K562 (cell line): ENCODE data around the gene RCL1. TPM values are rescaled to one million over a fixed set of nuclear protein-coding genes. Genes with fewer than 3 reads are reported as not detected.

Source experiments
- ADNP ChIP-seq: fragments of 200-800 bp; sonication (Bioruptor generic); IDR thresholded peaks from 2 replicates; pipeline ENCODE4 v1.6.1; 2016; ENCODE audit warnings: missing genetic modification characterization, missing compliant biosample characterization
- C11orf30 ChIP-seq: fragments of 450-650 bp; IDR thresholded peaks from 2 replicates; pipeline ENCODE4 v1.6.1; 2016; ENCODE audit warnings: low read depth, mild to moderate bottlenecking
- CREB1 ChIP-seq, 2 experiments: sonication (generic) in 1 of 2; formaldehyde crosslinking in 1 of 2; IDR thresholded peaks; 2 replicates each; pipeline versions ENCODE4 v1.6.1 to v1.8.0; 2012 to 2022; ENCODE audit warnings: inconsistent platforms in 1 of 2, mild to moderate bottlenecking in 1 of 2, missing genetic modification reagents in 1 of 2, moderate library complexity in 1 of 2
- DMBX1 ChIP-seq: fragments of 250-450 bp; sonication (Bioruptor Pico); IDR thresholded peaks from 2 replicates; pipeline ENCODE4 v1.8.0; 2022; ENCODE audit warnings: inconsistent platforms, mild to moderate bottlenecking, moderate library complexity, borderline replicate concordance
- FOXA1 ChIP-seq: fragments of 450-650 bp; IDR thresholded peaks from 2 replicates; pipeline ENCODE4 v1.6.1; 2016; ENCODE audit warnings: mild to moderate bottlenecking, borderline replicate concordance
- NR4A1 ChIP-seq, 2 experiments: fragments of 250-450 bp in 1 of 2; fragments of 450-650 bp in 1 of 2; sonication (Bioruptor Pico) in 1 of 2; IDR thresholded peaks; 2 replicates each; pipeline versions ENCODE4 v1.4.0 to v1.6.1; 2016 to 2020; ENCODE audit warnings: mild to moderate bottlenecking in 2 of 2, missing compliant biosample characterization in 1 of 2, missing genetic modification characterization in 1 of 2, moderate library complexity in 1 of 2
- RBM17 ChIP-seq: fragments of 200-400 bp; formaldehyde crosslinking; IDR thresholded peaks from 2 replicates; pipeline ENCODE4 v1.6.1; 2017; ENCODE audit warnings: low read depth, mild to moderate bottlenecking, low read length, borderline replicate concordance
- SMAD4 ChIP-seq: fragments of 250-450 bp; sonication (Bioruptor Pico); conservative IDR thresholded peaks from 2 replicates; pipeline ENCODE4 v1.8.0; 2021; ENCODE audit warnings: inconsistent platforms, mild to moderate bottlenecking, moderate library complexity
- ZNF311 ChIP-seq: fragments of 250-450 bp; sonication (Bioruptor Pico); IDR thresholded peaks from 2 replicates; pipeline ENCODE4 v1.4.0; 2020; ENCODE audit warnings: mild to moderate bottlenecking, moderate library complexity
- ZNF316 ChIP-seq: fragments of 450-650 bp; IDR thresholded peaks from 2 replicates; pipeline ENCODE4 v1.6.1; 2016
- ZNF551 ChIP-seq: fragments of 250-450 bp; sonication (Bioruptor Pico); IDR thresholded peaks from 2 replicates; pipeline ENCODE4 v1.5.0; 2021; ENCODE audit warnings: mild to moderate bottlenecking, moderate library complexity
- polyA plus RNA-seq, 8 experiments: library from polyadenylated mRNA; depleted of rRNA in 4 of 8; stranded (reverse) in 5 of 8; unstranded in 3 of 8; fragments of >200 nt; fragmentation: Nextera tagmentation in 2 of 8; fragmentation: Illumina TruSeq in 1 of 8; extraction: Ambion mirVana in 2 of 8; extraction: Trizol in 1 of 8; gene quantifications; 2 replicates each; pipeline versions ENCODE4 v1.2.1 to v1.2.3, GENCODE V29; 2011 to 2014; ENCODE audit warnings: inconsistent platforms in 1 of 8, missing spikeins in 1 of 8
- total RNA-seq, 7 experiments: library from RNA; depleted of rRNA in 6 of 7; stranded (reverse); fragments of >200 nt in 6 of 7; fragmentation: Illumina TruSeq in 2 of 7; extraction: Trizol in 2 of 7; gene quantifications; 2 replicates each; pipeline versions ENCODE4 v1.2.1 to v1.2.3, GENCODE V29; 2011 to 2021; ENCODE audit warnings: low replicate concordance in 1 of 7
- TF ChIP-seq, protein P1 (sequence below): fragments of 250-450 bp; sonication (Bioruptor Pico); IDR thresholded peaks from 2 replicates; pipeline ENCODE4 v1.4.0; 2020
- TF ChIP-seq, protein P2 (sequence below), 3 experiments: fragments of 200-800 bp in 1 of 3; fragments of 250-450 bp in 1 of 3; fragments of 450-650 bp in 1 of 3; sonication (Bioruptor Pico) in 1 of 3; sonication (Bioruptor generic) in 1 of 3; formaldehyde crosslinking in 1 of 3; IDR thresholded peaks; 2 replicates each; pipeline versions ENCODE4 v1.6.1 to v1.8.0; 2016 to 2022; ENCODE audit warnings: mild to moderate bottlenecking in 2 of 3, missing genetic modification characterization in 2 of 3, missing compliant biosample characterization in 1 of 3, moderate library complexity in 1 of 3

The RCL1 gene
- total and polyA plus RNA-seq, 9 of the 15 experiments (the other 6 are each of a cell fraction or from before 2014, with no cell fraction given), result 24.0 to 67.7 (median 38.6) TPM

DNA sequence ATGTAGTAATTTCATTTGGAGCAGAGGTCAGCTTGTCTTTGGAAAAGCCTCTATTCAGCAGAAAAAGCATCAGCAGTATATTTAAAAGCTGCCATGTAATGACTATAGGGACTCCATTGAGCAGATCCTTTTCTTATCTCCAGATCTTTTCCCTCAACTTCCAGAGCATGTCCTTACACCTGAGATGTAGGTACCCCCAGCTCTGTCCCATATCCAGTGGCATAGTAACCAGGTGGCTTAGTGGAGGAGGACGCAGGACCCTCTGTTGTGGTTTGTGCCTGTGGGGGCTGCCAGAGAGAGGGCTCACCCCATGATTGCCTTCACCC, 61.5 kb downstream of the RCL1 start (continued):
- TF ChIP-seq ZNF551 (CRISPR knock-in tag), result no peak
- TF ChIP-seq, protein P1, sequence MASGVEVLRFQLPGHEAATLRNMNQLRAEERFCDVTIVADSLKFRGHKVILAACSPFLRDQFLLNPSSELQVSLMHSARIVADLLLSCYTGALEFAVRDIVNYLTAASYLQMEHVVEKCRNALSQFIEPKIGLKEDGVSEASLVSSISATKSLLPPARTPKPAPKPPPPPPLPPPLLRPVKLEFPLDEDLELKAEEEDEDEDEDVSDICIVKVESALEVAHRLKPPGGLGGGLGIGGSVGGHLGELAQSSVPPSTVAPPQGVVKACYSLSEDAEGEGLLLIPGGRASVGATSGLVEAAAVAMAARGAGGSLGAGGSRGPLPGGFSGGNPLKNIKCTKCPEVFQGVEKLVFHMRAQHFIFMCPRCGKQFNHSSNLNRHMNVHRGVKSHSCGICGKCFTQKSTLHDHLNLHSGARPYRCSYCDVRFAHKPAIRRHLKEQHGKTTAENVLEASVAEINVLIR (CRISPR knock-in tag), result 0 out of 2 replicates have a peak, but pooled peaks have one; percentile 19
- TF ChIP-seq CREB1 (IDR thresholded peaks at IDR 0.05), result no peak
- TF ChIP-seq CREB1 (CRISPR knock-in tag; IDR thresholded peaks at IDR 0.05), result no peak
- TF ChIP-seq C11orf30, result peak; percentile 57
- TF ChIP-seq, protein P2, sequence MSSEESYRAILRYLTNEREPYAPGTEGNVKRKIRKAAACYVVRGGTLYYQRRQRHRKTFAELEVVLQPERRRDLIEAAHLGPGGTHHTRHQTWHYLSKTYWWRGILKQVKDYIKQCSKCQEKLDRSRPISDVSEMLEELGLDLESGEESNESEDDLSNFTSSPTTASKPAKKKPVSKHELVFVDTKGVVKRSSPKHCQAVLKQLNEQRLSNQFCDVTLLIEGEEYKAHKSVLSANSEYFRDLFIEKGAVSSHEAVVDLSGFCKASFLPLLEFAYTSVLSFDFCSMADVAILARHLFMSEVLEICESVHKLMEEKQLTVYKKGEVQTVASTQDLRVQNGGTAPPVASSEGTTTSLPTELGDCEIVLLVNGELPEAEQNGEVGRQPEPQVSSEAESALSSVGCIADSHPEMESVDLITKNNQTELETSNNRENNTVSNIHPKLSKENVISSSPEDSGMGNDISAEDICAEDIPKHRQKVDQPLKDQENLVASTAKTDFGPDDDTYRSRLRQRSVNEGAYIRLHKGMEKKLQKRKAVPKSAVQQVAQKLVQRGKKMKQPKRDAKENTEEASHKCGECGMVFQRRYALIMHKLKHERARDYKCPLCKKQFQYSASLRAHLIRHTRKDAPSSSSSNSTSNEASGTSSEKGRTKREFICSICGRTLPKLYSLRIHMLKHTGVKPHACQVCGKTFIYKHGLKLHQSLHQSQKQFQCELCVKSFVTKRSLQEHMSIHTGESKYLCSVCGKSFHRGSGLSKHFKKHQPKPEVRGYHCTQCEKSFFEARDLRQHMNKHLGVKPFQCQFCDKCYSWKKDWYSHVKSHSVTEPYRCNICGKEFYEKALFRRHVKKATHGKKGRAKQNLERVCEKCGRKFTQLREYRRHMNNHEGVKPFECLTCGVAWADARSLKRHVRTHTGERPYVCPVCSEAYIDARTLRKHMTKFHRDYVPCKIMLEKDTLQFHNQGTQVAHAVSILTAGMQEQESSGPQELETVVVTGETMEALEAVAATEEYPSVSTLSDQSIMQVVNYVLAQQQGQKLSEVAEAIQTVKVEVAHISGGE (CRISPR knock-in tag; IDR thresholded peaks at IDR 0.05), result 0 out of 6 replicates have a peak, but pooled peaks of 1 of the 3 experiments have one; percentile 24
- peak; percentile 84 for TF ChIP-seq ZNF311 (CRISPR knock-in tag)
- no peak for TF ChIP-seq ADNP (tag)
- peak; percentile 70 for TF ChIP-seq ZNF316
- no peak for TF ChIP-seq NR4A1 (CRISPR knock-in tag; IDR thresholded peaks at IDR 0.05)
- peak; percentile 84; the same call in 1 of the 2 replicates for TF ChIP-seq NR4A1 (tag; IDR thresholded peaks at IDR 0.05)
- peak; percentile 55 for TF ChIP-seq DMBX1 (CRISPR knock-in tag)
- TF ChIP-seq SMAD4 (CRISPR knock-in tag), result peak; percentile 28; the same call in 1 of the 2 replicates
- no peak for TF ChIP-seq FOXA1
- no peak for TF ChIP-seq RBM17
- TF ChIP-seq, all 486 proteins: peak for 18
